GM18868 (cell line): ENCODE measurements around the gene MPDZ.

Source experiments
- ATAC-seq: cut with Tn5 transposase; IDR thresholded peaks from one replicate; pipeline ENCODE4 v1.9.1; 2021; ENCODE audit warnings: mild to moderate bottlenecking, moderate library complexity; ENCODE audit not compliant: unreplicated experiment

Gene MPDZ

DNA sequence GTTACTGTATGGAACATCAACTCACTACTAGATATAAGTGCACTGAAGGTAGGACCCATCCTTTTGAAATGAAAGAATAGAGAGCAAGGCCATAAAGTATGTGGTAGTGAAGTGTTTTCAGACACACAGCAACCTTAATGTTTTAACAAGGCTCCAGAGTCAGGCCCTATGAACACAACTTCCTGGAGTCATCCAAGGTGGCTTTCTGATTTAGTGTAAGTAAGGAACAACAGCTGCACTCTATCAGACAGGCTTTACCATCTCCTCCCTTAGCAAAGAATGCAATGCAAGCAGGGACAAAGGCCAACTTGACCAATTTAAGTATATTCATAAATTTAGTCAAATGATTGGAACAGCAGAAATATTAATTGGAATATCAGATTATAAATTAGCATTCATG lies 90.1 kb downstream of the MPDZ start:
- no peak for ATAC-seq

- ATAC-seq, result no peak
Observed at GRCh38 chr9:13186774-13187173, 92.7 kb downstream of the MPDZ start.

GRCh38 chr9:13186091-13186490 lies 93.4 kb downstream of the MPDZ start:
- no peak for ATAC-seq

DNA sequence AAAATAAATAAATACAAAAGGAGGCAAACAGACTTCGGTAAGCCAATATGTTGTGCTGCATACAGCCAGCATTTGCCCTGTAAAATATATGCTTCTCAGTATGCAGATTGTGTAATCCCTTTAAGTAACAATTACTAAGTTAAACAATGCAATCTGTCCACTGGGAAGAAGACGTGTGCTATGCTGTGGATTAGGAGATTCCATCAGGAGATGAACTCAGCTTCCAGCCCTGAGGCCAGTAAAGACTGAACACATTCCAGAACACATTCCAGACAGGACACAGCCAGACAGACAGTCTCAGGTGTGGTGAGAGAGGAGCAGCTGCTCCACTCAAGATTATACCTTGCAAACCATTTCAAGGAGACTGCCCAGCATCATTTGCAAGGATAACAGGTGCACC lies 97.8 kb downstream of the MPDZ start:
- no peak for ATAC-seq

- ATAC-seq, result no peak
Observed at GRCh38 chr9:13179257-13179656, 100.2 kb downstream of the MPDZ start.

GRCh38 chr9:13175732-13176131 lies 103.8 kb downstream of the MPDZ start:
- no peak for ATAC-seq

- ATAC-seq, result no peak
Observed at GRCh38 chr9:13174906-13175639, 104.4 kb downstream of the MPDZ start.

DNA sequence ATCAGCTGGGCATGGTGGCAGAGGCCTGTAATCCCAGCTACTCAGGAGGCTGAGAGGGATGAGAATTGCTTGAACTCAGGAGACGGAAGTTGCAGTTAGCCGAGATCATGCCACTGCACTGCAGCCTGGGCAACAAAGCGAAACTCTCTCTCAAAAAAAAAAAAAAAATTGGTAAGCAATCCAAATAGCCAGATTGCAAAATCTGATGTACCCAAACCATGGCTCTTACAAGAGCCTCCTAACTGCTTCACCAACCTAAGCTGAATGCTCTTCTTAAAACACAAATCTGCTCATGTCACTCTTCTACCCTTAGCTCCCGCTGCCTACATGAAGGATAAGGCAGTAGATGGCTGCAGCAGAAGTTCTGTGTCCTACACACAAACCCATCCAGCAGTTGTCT lies 105.9 kb downstream of the MPDZ start:
- no peak for ATAC-seq

- no peak for ATAC-seq
Observed at GRCh38 chr9:13171261-13171660, 108.2 kb downstream of the MPDZ start.

GRCh38 chr9:13166996-13167395 lies 112.5 kb downstream of the MPDZ start:
- no peak for ATAC-seq

DNA sequence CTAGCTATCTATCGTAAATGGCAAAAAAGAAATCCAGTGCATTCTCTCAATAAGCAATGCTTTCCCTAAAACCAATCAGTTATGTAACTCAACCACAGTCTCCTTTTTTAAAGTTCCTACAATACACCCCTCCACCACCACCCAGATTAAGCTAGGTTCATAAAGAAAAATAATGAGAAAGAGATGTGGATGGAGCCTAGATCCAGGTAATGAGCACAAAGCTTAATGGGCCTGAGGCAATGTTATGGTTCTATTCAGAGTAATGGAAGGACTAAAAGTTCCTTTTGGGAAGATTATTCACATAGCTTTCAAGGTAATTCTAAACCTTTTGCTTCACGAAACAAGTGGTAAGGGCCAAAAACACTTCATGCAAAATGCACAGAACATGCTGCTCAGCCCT lies 113.5 kb downstream of the MPDZ start:
- no peak for ATAC-seq

DNA sequence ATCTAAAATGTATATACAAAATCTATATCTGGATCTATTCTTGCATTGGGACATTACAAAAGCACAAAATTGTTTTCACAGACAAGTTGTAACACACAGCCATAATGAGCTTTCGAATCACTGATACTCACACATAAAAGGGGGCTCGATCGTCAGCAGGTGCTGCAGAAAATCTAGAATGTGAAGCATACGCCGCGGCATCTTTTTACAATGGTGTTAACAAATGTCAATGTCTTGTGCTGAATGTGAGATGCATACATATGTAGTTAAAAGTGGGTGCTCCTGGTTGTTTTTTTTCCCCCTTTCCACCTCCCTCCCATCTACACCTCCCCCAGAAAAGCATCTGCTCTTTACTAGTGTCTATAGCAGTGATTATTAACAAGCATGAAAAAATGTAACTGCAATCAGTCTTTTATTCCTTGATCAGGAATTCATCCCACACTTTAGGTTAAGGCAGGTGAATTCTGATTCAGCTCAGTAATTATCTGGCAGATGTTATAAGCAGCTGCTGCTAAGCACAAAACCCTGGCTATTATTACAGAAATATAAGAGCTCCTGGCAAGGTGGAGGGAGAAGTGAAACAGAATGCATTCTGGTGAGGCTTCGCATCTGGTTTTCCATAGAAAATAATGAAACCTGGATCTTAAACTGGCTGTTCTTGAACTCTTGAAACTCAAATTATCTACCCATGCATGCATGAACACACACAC lies 114.1 kb downstream of the MPDZ start:
- no peak for ATAC-seq

DNA sequence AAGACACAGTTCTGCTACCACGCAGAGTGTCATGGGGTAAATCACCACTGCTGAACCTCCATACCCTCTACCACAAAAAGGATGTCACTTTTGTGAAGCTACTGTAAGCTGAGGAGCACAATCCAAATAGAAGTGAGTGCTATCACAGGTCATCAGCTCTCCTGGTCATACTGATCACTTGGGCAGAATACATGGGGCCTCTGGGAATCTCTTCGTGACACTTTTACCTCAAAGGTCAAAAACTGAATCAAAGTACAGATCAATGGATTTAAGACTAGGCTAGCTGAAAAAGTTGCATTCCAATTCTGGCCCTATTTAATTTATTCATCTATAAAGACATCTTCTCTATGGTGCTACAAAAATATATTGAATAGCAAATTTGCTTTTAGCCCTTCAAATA lies 115.5 kb downstream of the MPDZ start:
- ATAC-seq, result no peak

DNA sequence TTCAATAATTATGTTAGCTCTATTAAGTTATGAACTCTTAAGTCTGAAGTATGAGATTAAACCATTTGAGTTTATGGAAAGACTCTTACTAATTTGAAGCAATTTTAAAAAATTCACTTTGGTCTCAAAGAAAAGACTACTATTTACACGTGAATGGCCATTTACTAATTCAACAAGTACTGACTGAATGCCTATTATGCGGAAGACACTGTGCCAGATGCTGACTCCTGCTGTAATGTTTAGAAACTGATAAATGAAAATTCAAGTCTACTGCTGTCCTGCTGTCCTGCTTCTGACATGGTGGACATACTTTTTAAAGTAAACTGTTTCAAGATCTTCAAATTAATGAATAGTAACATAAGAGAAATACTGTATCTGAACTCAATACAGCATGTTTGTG lies 116.2 kb downstream of the MPDZ start:
- ATAC-seq, result no peak

GRCh38 chr9:13160051-13160450 lies 119.4 kb downstream of the MPDZ start:
- no peak for ATAC-seq

DNA sequence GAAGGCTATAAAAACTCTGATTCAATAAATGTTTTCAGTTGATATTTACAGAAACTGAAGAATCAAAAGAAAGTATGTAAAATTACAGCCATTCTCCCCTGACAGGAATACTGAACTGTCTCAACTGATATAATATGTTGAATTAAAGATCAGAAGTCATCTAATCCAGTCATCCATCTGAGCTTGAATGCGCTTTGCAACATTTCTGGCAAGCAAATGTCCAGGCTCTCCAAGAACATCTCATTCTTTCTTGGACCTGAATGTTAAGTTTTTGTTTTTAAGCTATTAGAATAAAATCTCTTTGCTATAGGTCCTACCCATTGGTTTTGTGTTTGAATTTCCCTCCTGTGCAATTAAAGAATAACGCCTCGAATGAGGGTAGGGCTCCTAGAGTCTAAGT lies 120.5 kb downstream of the MPDZ start:
- ATAC-seq, result no peak

GRCh38 chr9:13151489-13151888 lies 128.0 kb downstream of the MPDZ start:
- ATAC-seq, result no peak

DNA sequence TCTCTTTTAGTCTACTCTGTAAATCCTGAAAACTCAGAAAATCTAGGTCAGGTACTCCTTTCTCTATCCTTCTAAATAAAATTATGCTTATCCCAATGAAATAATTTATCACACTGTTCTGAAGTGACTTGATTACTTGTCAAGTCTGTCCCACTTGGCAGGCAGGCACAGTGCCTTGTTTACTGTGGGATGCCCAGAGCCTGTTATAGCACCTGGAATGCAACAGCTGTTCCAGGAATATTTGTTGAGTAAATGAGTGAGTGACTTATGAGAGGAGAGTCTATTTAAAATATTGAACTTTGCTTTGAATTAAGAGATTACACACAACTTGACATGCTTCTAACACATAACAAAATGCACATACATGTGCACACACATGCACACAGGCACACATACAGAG lies 130.0 kb downstream of the MPDZ start:
- no peak for ATAC-seq

GRCh38 chr9:13146840-13147239 lies 132.7 kb downstream of the MPDZ start:
- ATAC-seq, result no peak

- no peak for ATAC-seq
Observed at GRCh38 chr9:13145340-13145739, 134.2 kb downstream of the MPDZ start.

DNA sequence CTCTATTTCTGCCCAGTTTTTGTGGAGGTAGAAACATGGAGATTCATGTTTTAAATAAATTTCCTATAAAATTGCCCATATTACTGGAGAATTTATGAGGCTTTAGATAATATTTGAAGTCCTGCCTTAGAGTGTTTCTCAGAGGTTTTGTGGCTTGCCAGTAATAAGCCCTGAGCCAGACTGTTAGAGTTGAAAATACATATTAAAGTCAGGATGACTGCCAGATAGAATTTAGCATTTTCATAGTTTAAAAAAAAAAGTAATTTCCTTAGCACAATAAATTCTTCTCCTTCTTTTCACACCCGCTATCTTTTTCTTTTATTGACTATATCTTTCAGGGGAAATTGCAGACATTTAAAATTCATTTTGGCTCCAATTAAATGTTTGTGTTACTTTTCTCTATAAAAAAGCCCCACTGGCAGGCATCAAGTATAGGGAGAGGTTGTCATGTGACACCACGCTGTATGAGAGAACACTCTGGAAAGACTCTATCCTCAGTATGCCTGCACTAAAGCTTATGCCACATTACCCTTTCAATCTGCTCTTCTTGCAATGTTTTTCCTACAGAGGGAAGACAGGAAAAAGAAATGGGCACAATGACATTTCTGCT lies 135.2 kb downstream of the MPDZ start:
- no peak for ATAC-seq

DNA sequence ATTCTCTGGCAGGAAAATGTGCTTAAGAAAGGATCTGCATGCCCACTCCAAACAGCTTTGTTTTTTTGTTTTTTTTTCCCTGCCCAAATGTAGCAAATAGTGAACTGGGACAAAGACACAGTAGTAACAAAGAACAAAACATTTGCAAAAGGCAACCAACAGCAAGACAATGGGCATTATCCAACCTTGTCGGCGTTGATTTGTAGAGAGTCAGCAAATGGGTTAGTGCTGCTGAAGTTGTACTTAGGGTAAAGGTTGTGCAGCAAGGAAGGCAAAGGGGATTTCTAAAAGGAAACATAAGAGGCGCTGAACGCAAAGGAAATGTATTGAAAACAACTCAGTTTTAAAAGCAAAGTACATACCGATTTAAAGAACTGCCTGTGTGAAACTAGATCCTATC lies 136.2 kb downstream of the MPDZ start:
- ATAC-seq, result no peak
